ENCODE data around the gene CCL13.

GRCh38 chr17:34403006-34403405 is 46.7 kb downstream of the CCL13 start:
- no peak for TF ChIP-seq POLR2AphosphoS5 (IDR thresholded peaks at IDR 0.05)
- TF ChIP-seq POLR2A (IDR thresholded peaks at IDR 0.05) = no peak
- TF ChIP-seq EP300 (IDR thresholded peaks at IDR 0.05) = no peak
- TF ChIP-seq CTCF (IDR thresholded peaks at IDR 0.05) = no peak
